GM10248 (cell line): ENCODE measurements around the gene BAIAP2L2.
"Not testable (repeated sequence)": the region's sequence is repeated elsewhere in the genome, so short reads cannot be mapped to it uniquely, and the experiment has no call there.

ENCODE experiments used
- CTCF ChIA-PET: fragments of 300-600 bp; sonication (Branson Sonifier 250); formaldehyde crosslinking; extraction: SDS; loops from one replicate; lab custom pipeline; 2021; ENCODE audit warnings: antibody characterized with exemption; lab: Yijun Ruan, JAX
- POLR2A ChIA-PET: fragments of 350-650 bp; sonication (Branson Sonifier 250); formaldehyde crosslinking; extraction: SDS; loops from one replicate; lab custom pipeline; 2020; ENCODE audit warnings: antibody characterized with exemption; lab: Yijun Ruan, JAX
- DNase-seq: peaks from one replicate; pipeline ENCODE4 v3.0.0; 2012; ENCODE audit errors: extremely low spot score
- CTCF ChIP-seq: IDR thresholded peaks from 2 replicates; pipeline ENCODE4 v1.5.1; 2012; ENCODE audit warnings: mild to moderate bottlenecking, low read depth; ENCODE audit errors: extremely low read depth, missing control alignments, control extremely low read depth

BAIAP2L2 gene

DNA sequence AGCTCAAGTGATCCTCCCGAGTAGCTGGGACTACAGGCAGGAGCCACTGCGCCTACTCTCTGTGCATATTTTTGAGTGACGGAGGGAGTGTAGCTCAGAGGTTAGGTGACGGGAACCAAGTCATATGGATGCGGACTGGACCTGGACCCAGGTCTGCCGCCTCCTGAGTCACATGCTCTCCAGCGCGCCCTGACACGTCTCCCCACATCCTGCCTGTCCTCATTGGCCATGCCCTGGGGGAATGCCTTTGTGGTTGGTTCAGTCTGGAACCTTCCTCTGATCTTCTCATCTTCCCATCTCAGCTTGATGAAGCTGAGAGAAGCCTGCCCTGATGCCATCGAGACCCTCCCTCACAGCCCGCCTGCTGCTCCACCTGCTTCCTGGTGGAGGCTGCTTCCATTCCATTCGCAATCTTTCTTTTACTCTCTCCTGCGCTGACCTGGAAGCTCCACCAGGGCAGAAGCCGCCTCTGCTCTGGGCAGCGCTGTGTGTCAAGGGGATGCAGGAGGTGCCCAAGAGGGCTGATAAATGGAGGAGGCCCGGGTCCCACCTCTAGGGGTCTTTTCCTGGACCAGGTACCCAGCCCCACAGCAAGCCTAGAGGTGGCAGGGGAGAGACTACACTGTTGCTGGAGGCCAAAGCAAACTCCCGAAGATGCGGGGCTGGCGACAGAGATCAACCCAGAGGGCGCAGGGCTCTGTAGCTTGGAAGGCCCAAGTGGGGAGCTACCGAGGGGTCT lies 13.9 kb upstream of the BAIAP2L2 start:
- CTCF ChIA-PET, result interaction anchor here (1.2 to 2.8 kb wide), 3 partner anchors 10 to 26 kb away, joined by 3 to 12 read pairs (median 3); no protein-coding TSS in a partner anchor
- no peak for TF ChIP-seq CTCF
- no peak for DNase-seq
- POLR2A ChIA-PET, result no interaction called here

DNA sequence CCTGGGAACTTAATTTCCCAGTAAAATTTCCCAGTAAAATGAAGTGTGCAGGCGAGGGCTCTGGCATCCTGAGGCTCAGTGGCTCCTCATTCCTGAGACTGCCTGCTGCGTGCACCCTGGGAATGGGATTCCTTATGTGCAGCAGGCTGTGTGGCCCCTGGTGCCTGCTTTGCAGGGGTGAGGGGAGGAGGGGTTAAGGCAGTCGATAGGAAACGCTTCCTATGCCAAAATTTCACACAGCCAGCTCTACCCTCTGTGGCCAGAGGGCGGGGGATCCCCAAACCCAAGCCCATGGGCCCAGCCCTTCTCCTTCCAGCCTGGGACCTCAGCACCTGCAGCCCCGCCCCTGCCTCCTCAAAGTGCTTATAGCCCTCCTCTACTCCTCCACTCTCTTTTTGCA lies 12.1 kb upstream of the BAIAP2L2 start:
- ChIA-PET POLR2A (no interaction called here), CTCF (interaction anchor here (1.2 to 2.8 kb wide), 2 partner anchors 8 to 9 kb away, joined by 3 to 12 read pairs; no protein-coding TSS in a partner anchor)
- DNase-seq, result no peak

GRCh38 chr22:38120359-38121110 lies 10.1 kb upstream of the BAIAP2L2 start:
- no peak for TF ChIP-seq CTCF
- no peak for DNase-seq
- ChIA-PET POLR2A (no interaction called here), CTCF (interaction anchor here (1.6 kb wide), 2 partner anchors 9 to 19 kb away, joined by 3 to 6 read pairs; no protein-coding TSS in a partner anchor)

More for the DNA sequence above, 12.1 kb upstream of the BAIAP2L2 start:
- TF ChIP-seq CTCF, result no peak

- POLR2A ChIA-PET, DNase-seq: not testable (repeated sequence)
- CTCF ChIA-PET, result interaction anchor here (1.6 kb wide), 1 partner anchor 236 kb away, joined by 4 read pairs; no protein-coding TSS in a partner anchor
Observed at GRCh38 chr22:38118747-38119146, 8.3 kb upstream of the BAIAP2L2 start.

- no peak for DNase-seq
- no peak for TF ChIP-seq CTCF
- ChIA-PET POLR2A (no interaction called here), CTCF (interaction anchor here (1.6 kb wide), 1 partner anchor 236 kb away, joined by 4 read pairs; no protein-coding TSS in a partner anchor)
Observed at GRCh38 chr22:38118182-38118581, 7.7 kb upstream of the BAIAP2L2 start.

- POLR2A ChIA-PET, DNase-seq, CTCF ChIA-PET: not testable (repeated sequence)
Observed at GRCh38 chr22:38117556-38117955, 7.1 kb upstream of the BAIAP2L2 start.

DNA sequence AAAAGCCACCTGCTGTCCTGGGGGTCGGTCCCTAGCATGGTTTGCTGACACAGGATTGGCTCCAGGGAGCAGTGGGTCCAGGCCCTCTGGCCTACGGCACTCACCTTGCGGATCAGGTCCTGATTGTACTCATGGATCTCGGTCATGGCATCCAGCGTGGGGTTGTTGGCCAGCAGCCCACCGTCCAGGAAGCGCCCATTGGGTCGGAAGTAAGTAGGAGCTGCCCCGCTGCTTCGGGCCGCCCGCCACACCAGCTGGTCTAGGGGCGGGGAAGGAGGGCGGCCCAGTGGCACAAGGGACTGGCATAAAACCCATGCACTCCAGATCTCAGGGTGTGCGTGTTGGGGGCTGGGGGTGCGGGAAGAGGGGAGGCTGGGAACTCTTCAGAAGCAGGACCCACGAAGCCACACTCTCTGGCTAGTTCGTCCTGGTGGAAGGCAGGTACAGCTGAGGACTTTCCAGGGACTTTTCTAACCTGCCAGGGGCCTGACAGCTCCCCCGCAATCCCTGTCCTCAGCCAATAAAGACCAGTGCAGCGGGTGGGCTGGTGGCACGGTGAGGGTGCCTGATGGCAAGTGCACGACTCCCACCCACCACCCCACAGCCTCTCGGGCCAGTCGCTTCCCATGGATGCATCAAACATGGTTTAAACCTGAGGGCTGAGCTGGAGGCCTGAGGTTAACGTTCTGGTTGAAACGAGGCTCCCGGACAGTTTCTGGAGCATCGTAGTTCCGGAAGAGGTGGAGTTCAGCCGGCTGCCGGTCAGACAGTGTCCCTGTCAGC lies 5.1 kb upstream of the BAIAP2L2 start:
- ChIA-PET POLR2A (no interaction called here), CTCF (interaction anchor here (0.7 to 3.2 kb wide), 21 partner anchors 9 to 237 kb away, joined by 3 to 20 read pairs (median 4); no protein-coding TSS in a partner anchor)

More for the DNA sequence above, 5.1 kb upstream of the BAIAP2L2 start:
- TF ChIP-seq CTCF, result no peak
- no peak for DNase-seq
